Measurements from ENCODE around the gene FAM89A.
"Not testable (repeated sequence)": the region's sequence is repeated elsewhere in the genome, so short reads cannot be mapped to it uniquely, and the experiment has no call there.

The FAM89A gene

GRCh38 chr1:231046730-231047395 is 6.8 kb upstream of the FAM89A start:
- no peak for DNase-seq (ENCODE audit: low read depth)
- TF ChIP-seq, protein P1, sequence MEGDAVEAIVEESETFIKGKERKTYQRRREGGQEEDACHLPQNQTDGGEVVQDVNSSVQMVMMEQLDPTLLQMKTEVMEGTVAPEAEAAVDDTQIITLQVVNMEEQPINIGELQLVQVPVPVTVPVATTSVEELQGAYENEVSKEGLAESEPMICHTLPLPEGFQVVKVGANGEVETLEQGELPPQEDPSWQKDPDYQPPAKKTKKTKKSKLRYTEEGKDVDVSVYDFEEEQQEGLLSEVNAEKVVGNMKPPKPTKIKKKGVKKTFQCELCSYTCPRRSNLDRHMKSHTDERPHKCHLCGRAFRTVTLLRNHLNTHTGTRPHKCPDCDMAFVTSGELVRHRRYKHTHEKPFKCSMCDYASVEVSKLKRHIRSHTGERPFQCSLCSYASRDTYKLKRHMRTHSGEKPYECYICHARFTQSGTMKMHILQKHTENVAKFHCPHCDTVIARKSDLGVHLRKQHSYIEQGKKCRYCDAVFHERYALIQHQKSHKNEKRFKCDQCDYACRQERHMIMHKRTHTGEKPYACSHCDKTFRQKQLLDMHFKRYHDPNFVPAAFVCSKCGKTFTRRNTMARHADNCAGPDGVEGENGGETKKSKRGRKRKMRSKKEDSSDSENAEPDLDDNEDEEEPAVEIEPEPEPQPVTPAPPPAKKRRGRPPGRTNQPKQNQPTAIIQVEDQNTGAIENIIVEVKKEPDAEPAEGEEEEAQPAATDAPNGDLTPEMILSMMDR (IDR thresholded peaks at IDR 0.05; ENCODE audit: low read depth, low read length, missing control alignments) = no peak
- no peak overlapping the region for H3K4me3 ChIP-seq (ENCODE audit: low read depth, low read length)

GRCh38 chr1:231045921-231046729 is 6.1 kb upstream of the FAM89A start:
- not testable (repeated sequence) for H3K4me3 ChIP-seq (ENCODE audit: low read depth, low read length); DNase-seq (ENCODE audit: low read depth)

DNA sequence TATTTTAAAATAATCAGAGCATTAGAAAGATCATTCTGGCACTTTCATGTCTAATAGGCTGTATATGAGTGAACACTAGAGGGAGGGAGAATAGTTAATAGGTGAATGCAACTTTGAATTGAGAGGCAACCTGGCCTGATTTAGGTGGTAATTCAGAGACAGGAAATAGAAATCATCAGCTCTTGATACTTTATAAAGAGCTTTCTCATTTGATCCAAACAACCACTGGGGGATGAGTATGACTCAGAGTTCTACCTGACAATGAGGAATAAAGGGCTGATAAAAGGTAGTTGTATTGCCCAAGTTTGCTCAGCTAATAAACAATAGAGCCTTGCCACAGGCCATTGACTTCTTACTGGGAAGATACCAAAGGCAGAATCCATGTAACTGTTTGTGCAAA is 5.2 kb upstream of the FAM89A start:
- H3K4me3 ChIP-seq (ENCODE audit: low read depth, low read length) = no peak overlapping the region
- no peak for DNase-seq (ENCODE audit: low read depth)
- TF ChIP-seq, protein P1 (IDR thresholded peaks at IDR 0.05; ENCODE audit: low read depth, low read length, missing control alignments) = no peak

GRCh38 chr1:231044588-231044987 is 4.5 kb upstream of the FAM89A start:
- no peak overlapping the region for H3K4me3 ChIP-seq (ENCODE audit: low read depth, low read length)
- TF ChIP-seq, protein P1 (IDR thresholded peaks at IDR 0.05; ENCODE audit: low read depth, low read length, missing control alignments) = no peak
- no peak for DNase-seq (ENCODE audit: low read depth)

DNA sequence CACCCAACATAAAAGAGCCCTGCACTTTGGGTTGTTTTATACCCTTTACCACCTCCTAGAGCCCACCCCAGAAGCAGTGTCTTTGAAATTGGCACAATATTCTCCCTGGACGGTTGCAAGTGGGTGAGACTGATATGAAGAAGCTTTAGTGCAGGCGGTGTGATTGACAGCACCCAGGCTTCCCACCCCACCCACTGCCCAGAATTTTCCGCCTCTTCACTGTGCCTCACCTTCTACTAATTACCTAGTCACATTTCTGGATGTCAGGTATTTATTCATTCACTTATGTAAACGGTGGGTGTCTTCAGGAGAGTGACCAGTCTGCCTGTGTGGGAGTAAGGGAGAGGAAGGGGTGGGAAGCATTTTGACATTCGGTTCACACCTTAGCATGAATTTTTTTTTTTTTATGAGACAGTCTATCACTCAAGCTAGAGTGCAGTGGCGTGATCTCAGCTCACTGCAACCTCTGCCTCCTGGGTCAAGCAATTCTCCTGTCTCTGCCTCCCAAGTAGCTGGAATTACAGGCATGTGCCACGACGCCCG is 1.7 kb upstream of the FAM89A start:
- no peak overlapping the region for H3K4me3 ChIP-seq (ENCODE audit: low read depth, low read length)
- DNase-seq (ENCODE audit: low read depth) = no peak
- TF ChIP-seq, protein P1 (IDR thresholded peaks at IDR 0.05; ENCODE audit: low read depth, low read length, missing control alignments) = no peak

- DNase-seq (ENCODE audit: low read depth) = no peak
- H3K4me3 ChIP-seq (ENCODE audit: low read depth, low read length) = no peak overlapping the region
- TF ChIP-seq, protein P1 (IDR thresholded peaks at IDR 0.05; ENCODE audit: low read depth, low read length, missing control alignments) = no peak
Observed at GRCh38 chr1:231040800-231041718, 1.0 kb upstream of the FAM89A start.
